ENCODE measurements around the gene PTGER2.

The PTGER2 gene

GRCh38 chr14:52333823-52334657 lies 19.9 kb downstream of the PTGER2 start:
- no peak for DNase-seq (ENCODE audit: low read depth)
- H3K4me3 ChIP-seq (ENCODE audit: low read depth, low read length) = no peak overlapping the region
- no peak for TF ChIP-seq CTCF (IDR thresholded peaks at IDR 0.05; ENCODE audit: low read depth, low read length, missing control alignments)

- no peak for DNase-seq (ENCODE audit: low read depth)
- H3K4me3 ChIP-seq (ENCODE audit: low read depth, low read length) = no peak overlapping the region
- TF ChIP-seq CTCF (IDR thresholded peaks at IDR 0.05; ENCODE audit: low read depth, low read length, missing control alignments) = no peak
These were observed 22.1 kb downstream of the PTGER2 start for GRCh38 chr14:52336241-52336640.

- DNase-seq (ENCODE audit: low read depth) = no peak
- no peak overlapping the region for H3K4me3 ChIP-seq (ENCODE audit: low read depth, low read length)
- TF ChIP-seq CTCF (IDR thresholded peaks at IDR 0.05; ENCODE audit: low read depth, low read length, missing control alignments) = no peak
These were observed 24.1 kb downstream of the PTGER2 start for GRCh38 chr14:52338051-52338681.

GRCh38 chr14:52339262-52339661 lies 25.1 kb downstream of the PTGER2 start:
- DNase-seq (ENCODE audit: low read depth) = no peak
- TF ChIP-seq CTCF (IDR thresholded peaks at IDR 0.05; ENCODE audit: low read depth, low read length, missing control alignments) = no peak
- H3K4me3 ChIP-seq (ENCODE audit: low read depth, low read length) = no peak overlapping the region

GRCh38 chr14:52342849-52343596 lies 28.9 kb downstream of the PTGER2 start:
- no peak for TF ChIP-seq CTCF (IDR thresholded peaks at IDR 0.05; ENCODE audit: low read depth, low read length, missing control alignments)
- H3K4me3 ChIP-seq (ENCODE audit: low read depth, low read length) = no peak overlapping the region
- DNase-seq (ENCODE audit: low read depth) = no peak

- no peak for DNase-seq (ENCODE audit: low read depth)
- no peak overlapping the region for H3K4me3 ChIP-seq (ENCODE audit: low read depth, low read length)
- no peak for TF ChIP-seq CTCF (IDR thresholded peaks at IDR 0.05; ENCODE audit: low read depth, low read length, missing control alignments)
These were observed 32.7 kb downstream of the PTGER2 start for GRCh38 chr14:52346778-52347177.
